GM23338 (cell line): ENCODE data around the gene PKD1L1. TPM values are rescaled to one million over a fixed set of nuclear protein-coding genes. Genes with fewer than 3 reads are reported as not detected.

ENCODE experiments used
- ATAC-seq: fragments of 200-7000 bp; cut with Tn5 transposase; 3 replicates; pipeline ENCODE4 v1.9.1; 2020
- DNase-seq: peaks from one replicate; pipeline ENCODE4 v3.0.0-alpha.2; 2015; ENCODE audit warnings: low spot score
- H2AFZ ChIP-seq: fragments of 200-600 bp; sonication (generic); 2 replicates; pipeline ENCODE4 v1.8.0; 2016; ENCODE audit warnings: antibody characterized with exemption, mild to moderate bottlenecking, moderate library complexity
- H3F3A ChIP-seq: fragments of 200-600 bp; sonication (generic); replicated peaks from 2 replicates; pipeline ENCODE4 v1.8.0; 2017; ENCODE audit warnings: antibody characterized with exemption, mixed run types, low read depth
- H3K27ac ChIP-seq: fragments of 200-600 bp; sonication (generic); 2 replicates; pipeline ENCODE4 v1.6.1; 2016; ENCODE audit warnings: low read depth
- H3K27me3 ChIP-seq: fragments of 200-600 bp; sonication (generic); 2 replicates; pipeline ENCODE4 v1.8.0; 2016; ENCODE audit warnings: mild to moderate bottlenecking, mixed run types, moderate library complexity; ENCODE audit not compliant: insufficient read depth
- H3K36me3 ChIP-seq: fragments of 200-600 bp; sonication (generic); 2 replicates; pipeline ENCODE4 v1.8.0; 2016; ENCODE audit warnings: mild to moderate bottlenecking; ENCODE audit not compliant: insufficient read depth
- H3K4me1 ChIP-seq: fragments of 200-600 bp; sonication (generic); 2 replicates; pipeline ENCODE4 v1.8.0; 2016; ENCODE audit warnings: mild to moderate bottlenecking, moderate library complexity; ENCODE audit not compliant: insufficient read depth
- H3K4me2 ChIP-seq: fragments of 200-600 bp; sonication (generic); 2 replicates; pipeline ENCODE4 v1.7.1; 2017; ENCODE audit warnings: mixed run types
- H3K4me3 ChIP-seq: fragments of 200-600 bp; sonication (generic); 2 replicates; pipeline ENCODE4 v1.6.1; 2016; ENCODE audit warnings: mixed run types
- H3K79me2 ChIP-seq: fragments of 200-600 bp; sonication (generic); replicated peaks from 2 replicates; pipeline ENCODE4 v1.8.0; 2017; ENCODE audit warnings: mild to moderate bottlenecking; ENCODE audit not compliant: insufficient read depth
- H3K9me2 ChIP-seq: fragments of 200-600 bp; sonication (generic); 2 replicates; pipeline ENCODE4 v1.8.0; 2017; ENCODE audit not compliant: insufficient read depth
- H4K20me1 ChIP-seq: fragments of 200-600 bp; sonication (generic); replicated peaks from 2 replicates; pipeline ENCODE4 v1.8.0; 2017; ENCODE audit warnings: mild to moderate bottlenecking; ENCODE audit not compliant: insufficient read depth
- H3K27ac Mint-ChIP-seq: 2 replicates; pipeline ENCODE4 v1.8.0; 2020; ENCODE audit warnings: inconsistent platforms, mild to moderate bottlenecking, moderate library complexity, mixed read lengths
- H3K27me3 Mint-ChIP-seq: 3 replicates; pipeline ENCODE4 v1.8.0; 2022; ENCODE audit warnings: low read depth, mild to moderate bottlenecking, moderate library complexity, mixed read lengths, inconsistent platforms; ENCODE audit not compliant: insufficient read depth, poor library complexity
- H3K36me3 Mint-ChIP-seq: 3 replicates; pipeline ENCODE4 v1.8.0; 2021; ENCODE audit warnings: low read depth, mild to moderate bottlenecking, inconsistent platforms, moderate library complexity, mixed read lengths
- H3K4me1 Mint-ChIP-seq: 3 replicates; pipeline ENCODE4 v1.8.0; 2020; ENCODE audit warnings: mild to moderate bottlenecking, inconsistent platforms, mixed read lengths
- H3K4me3 Mint-ChIP-seq: 3 replicates; pipeline ENCODE4 v1.8.0; 2021; ENCODE audit warnings: moderate library complexity, mild to moderate bottlenecking, inconsistent platforms, mixed read lengths
- H3K9me3 Mint-ChIP-seq: 3 replicates; pipeline ENCODE4 v1.8.0; 2020; ENCODE audit warnings: moderate library complexity, mild to moderate bottlenecking, inconsistent platforms, mixed read lengths
- ZNF114 ChIP-seq: fragments of 250-450 bp; sonication (Bioruptor Pico); IDR thresholded peaks from 2 replicates; pipeline ENCODE4 v1.5.0; 2020; ENCODE audit warnings: mild to moderate bottlenecking, moderate library complexity
- polyA plus RNA-seq: library from polyadenylated mRNA; unstranded; fragments of >200 nt; fragmentation: Nextera tagmentation; extraction: Ambion mirVana; gene quantifications from 2 replicates; pipeline ENCODE4 v1.2.1, GENCODE V29; 2016
- total RNA-seq: library from RNA; depleted of rRNA; stranded (reverse); fragments of >200 nt; shearing (Covaris generic); gene quantifications from 2 replicates; pipeline ENCODE4 v1.2.3, GENCODE V29; 2014
- TF ChIP-seq, protein P1 (sequence below): fragments of 250-450 bp; sonication (Bioruptor Pico); IDR thresholded peaks from 2 replicates; pipeline ENCODE4 v1.5.0; 2020; ENCODE audit warnings: mild to moderate bottlenecking, moderate library complexity

The PKD1L1 gene
- total and polyA plus RNA-seq, 2 experiments from 2014 or later, result 0.03 TPM; not detected in 1

DNA sequence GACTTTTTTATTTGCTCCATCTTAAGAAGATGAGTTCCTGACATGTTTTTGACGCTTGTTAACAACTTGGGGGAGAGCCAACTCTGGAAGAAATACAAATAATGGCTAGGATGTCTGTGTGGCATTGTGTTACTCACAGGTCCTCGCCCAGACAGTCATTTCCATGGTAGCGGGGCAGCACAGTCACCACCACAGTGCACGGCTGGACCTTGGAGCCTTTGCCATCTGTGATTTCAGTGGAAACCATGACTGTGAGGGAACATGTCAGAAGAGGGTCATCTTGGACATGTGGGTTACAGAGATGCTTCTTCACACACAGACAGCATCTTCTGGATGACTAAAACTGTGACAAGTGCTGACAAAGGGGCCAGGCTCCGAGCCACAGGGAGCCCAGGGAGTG is 74.5 kb downstream of the PKD1L1 start (continued):
- TF ChIP-seq, protein P1, sequence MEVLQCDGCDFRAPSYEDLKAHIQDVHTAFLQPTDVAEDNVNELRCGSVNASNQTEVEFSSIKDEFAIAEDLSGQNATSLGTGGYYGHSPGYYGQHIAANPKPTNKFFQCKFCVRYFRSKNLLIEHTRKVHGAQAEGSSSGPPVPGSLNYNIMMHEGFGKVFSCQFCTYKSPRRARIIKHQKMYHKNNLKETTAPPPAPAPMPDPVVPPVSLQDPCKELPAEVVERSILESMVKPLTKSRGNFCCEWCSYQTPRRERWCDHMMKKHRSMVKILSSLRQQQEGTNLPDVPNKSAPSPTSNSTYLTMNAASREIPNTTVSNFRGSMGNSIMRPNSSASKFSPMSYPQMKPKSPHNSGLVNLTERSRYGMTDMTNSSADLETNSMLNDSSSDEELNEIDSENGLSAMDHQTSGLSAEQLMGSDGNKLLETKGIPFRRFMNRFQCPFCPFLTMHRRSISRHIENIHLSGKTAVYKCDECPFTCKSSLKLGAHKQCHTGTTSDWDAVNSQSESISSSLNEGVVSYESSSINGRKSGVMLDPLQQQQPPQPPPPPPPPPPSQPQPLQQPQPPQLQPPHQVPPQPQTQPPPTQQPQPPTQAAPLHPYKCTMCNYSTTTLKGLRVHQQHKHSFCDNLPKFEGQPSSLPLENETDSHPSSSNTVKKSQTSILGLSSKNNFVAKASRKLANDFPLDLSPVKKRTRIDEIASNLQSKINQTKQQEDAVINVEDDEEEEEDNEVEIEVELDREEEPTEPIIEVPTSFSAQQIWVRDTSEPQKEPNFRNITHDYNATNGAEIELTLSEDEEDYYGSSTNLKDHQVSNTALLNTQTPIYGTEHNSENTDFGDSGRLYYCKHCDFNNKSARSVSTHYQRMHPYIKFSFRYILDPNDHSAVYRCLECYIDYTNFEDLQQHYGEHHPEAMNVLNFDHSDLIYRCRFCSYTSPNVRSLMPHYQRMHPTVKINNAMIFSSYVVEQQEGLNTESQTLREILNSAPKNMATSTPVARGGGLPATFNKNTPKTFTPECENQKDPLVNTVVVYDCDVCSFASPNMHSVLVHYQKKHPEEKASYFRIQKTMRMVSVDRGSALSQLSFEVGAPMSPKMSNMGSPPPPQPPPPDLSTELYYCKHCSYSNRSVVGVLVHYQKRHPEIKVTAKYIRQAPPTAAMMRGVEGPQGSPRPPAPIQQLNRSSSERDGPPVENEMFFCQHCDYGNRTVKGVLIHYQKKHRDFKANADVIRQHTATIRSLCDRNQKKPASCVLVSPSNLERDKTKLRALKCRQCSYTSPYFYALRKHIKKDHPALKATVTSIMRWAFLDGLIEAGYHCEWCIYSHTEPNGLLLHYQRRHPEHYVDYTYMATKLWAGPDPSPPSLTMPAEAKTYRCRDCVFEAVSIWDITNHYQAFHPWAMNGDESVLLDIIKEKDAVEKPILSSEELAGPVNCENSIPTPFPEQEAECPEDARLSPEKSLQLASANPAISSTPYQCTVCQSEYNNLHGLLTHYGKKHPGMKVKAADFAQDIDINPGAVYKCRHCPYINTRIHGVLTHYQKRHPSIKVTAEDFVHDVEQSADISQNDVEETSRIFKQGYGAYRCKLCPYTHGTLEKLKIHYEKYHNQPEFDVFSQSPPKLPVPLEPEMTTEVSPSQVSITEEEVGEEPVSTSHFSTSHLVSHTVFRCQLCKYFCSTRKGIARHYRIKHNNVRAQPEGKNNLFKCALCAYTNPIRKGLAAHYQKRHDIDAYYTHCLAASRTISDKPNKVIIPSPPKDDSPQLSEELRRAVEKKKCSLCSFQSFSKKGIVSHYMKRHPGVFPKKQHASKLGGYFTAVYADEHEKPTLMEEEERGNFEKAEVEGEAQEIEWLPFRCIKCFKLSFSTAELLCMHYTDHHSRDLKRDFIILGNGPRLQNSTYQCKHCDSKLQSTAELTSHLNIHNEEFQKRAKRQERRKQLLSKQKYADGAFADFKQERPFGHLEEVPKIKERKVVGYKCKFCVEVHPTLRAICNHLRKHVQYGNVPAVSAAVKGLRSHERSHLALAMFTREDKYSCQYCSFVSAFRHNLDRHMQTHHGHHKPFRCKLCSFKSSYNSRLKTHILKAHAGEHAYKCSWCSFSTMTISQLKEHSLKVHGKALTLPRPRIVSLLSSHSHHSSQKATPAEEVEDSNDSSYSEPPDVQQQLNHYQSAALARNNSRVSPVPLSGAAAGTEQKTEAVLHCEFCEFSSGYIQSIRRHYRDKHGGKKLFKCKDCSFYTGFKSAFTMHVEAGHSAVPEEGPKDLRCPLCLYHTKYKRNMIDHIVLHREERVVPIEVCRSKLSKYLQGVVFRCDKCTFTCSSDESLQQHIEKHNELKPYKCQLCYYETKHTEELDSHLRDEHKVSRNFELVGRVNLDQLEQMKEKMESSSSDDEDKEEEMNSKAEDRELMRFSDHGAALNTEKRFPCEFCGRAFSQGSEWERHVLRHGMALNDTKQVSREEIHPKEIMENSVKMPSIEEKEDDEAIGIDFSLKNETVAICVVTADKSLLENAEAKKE (CRISPR knock-in tag), result no peak

DNA sequence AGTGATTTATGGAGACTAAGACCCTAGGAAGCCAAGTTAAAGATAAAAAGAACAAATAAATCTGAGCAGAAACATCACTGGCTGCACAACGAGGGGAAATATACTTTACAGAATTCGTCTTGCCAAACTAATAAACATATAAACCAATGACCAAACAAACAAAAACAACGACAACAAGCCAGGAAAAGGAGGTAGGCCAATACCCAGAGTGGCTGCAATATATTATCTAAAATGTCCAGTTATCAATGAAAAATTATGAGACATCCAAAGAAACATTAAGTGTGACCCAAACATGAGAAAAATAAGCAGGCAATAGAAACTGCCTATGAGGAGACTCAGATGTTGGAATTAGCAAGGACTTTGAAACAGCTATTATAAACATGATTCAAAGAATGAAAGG is 81.0 kb downstream of the PKD1L1 start:
- no peaks in the 10 kb centered on the region for H3K79me2 ChIP-seq

DNA sequence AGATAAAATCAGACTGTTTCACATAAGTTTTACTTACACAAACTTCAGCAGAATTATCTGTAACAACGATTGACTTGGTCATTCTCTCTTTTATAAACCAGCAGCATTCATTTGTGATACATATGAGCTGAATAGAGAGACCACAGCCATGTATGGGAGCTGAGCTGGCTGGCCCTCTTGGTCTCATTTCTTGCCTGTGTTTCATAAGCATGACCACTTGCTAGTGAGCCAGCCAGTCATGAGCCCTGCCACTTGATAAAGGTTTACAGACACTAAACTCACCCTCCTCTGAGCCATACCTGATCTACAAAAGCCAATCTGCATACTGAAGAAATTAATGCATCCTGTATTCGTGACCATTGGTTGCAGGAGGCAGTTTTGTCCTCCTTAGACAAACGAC is 82.1 kb downstream of the PKD1L1 start:
- H3K4me1 Mint-ChIP-seq, result no peaks in the 10 kb centered on the region
- H4K20me1 ChIP-seq, result no peaks in the 10 kb centered on the region
- no peaks in the 10 kb centered on the region for H3K27me3 ChIP-seq
- peaks cover 7% of the 10 kb centered on the region; the same call in 1 of the 2 replicates for H3K9me2 ChIP-seq
- H3K27me3 Mint-ChIP-seq, result no peaks in the 10 kb centered on the region
- H3K4me1 ChIP-seq, result no peaks in the 10 kb centered on the region
- no peak overlapping the region for H2AFZ ChIP-seq
- DNase-seq, result no peak
- H3K36me3 Mint-ChIP-seq, result no peaks in the 10 kb centered on the region
- H3K4me3 ChIP-seq, result no peak overlapping the region
- no peak overlapping the region for H3K27ac ChIP-seq
- no peaks in the 10 kb centered on the region for H3K9me3 Mint-ChIP-seq
- no peak overlapping the region for H3K4me2 ChIP-seq
- no peaks in the 10 kb centered on the region for H3F3A ChIP-seq
- no peaks in the 10 kb centered on the region for H3K79me2 ChIP-seq
- no peak overlapping the region for H3K4me3 Mint-ChIP-seq
- no peak overlapping the region for H3K27ac Mint-ChIP-seq
- H3K36me3 ChIP-seq, result no peaks in the 10 kb centered on the region
- no peak for ATAC-seq
- TF ChIP-seq, protein P1 (CRISPR knock-in tag), result no peak

More for the DNA sequence above, 81.0 kb downstream of the PKD1L1 start:
- Histone ChIP-seq H3K27me3 (no peaks in the 10 kb centered on the region), H2AFZ (no peak overlapping the region), H3K4me2 (no peak overlapping the region), H3K27ac (no peak overlapping the region), H3K4me3 (no peak overlapping the region), H4K20me1 (no peaks in the 10 kb centered on the region), H3K9me2 (peaks cover 7% of the 10 kb centered on the region; the same call in 1 of the 2 replicates), H3K36me3 (no peaks in the 10 kb centered on the region), H3K4me1 (no peaks in the 10 kb centered on the region), H3F3A (no peaks in the 10 kb centered on the region)
- ATAC-seq (no peak), DNase-seq (no peak)
- Mint-ChIP-seq H3K27ac (no peak overlapping the region), H3K4me3 (no peak overlapping the region), H3K27me3 (no peaks in the 10 kb centered on the region), H3K9me3 (no peaks in the 10 kb centered on the region), H3K4me1 (no peaks in the 10 kb centered on the region), H3K36me3 (no peaks in the 10 kb centered on the region)
- no peak for TF ChIP-seq ZNF114 (CRISPR knock-in tag)
